A549 (cell line): ENCODE results near the gene SVEP1. TPM values are rescaled to one million over a fixed set of nuclear protein-coding genes. Genes with fewer than 3 reads are reported as not detected.
"Not testable (repeated sequence)": the region's sequence is repeated elsewhere in the genome, so short reads cannot be mapped to it uniquely, and the experiment has no call there.

Experiments used
- ATAC-seq, 2 experiments: fragments of 200-7000 bp in 1 of 2; fragments of >200 bp in 1 of 2; cut with Nextera tagmentation in 1 of 2; cut with Tn5 transposase in 1 of 2; 3 replicates each; pipeline versions ENCODE4 v1.8.0 to v1.9.1; 2018 to 2020; ENCODE audit warnings: mild to moderate bottlenecking in 1 of 2, moderate library complexity in 1 of 2
- CTCF ChIA-PET: fragments of 300-600 bp; sonication (Branson Sonifier 250); formaldehyde crosslinking; extraction: SDS; loops from one replicate; lab custom pipeline; 2021; ENCODE audit warnings: antibody characterized with exemption, inconsistent platforms; lab: Yijun Ruan, JAX
- POLR2A ChIA-PET: fragments of 350-600 bp; formaldehyde crosslinking; extraction: SDS; loops from one replicate; lab custom pipeline; 2021; ENCODE audit warnings: antibody characterized with exemption, inconsistent platforms; lab: Yijun Ruan, JAX
- DNase-seq, 2 experiments: peaks; one replicate each; pipeline versions ENCODE4 v3.0.0 to v3.0.0-alpha.2; 2011 to 2016; ENCODE audit warnings: low read depth in 1 of 2, low spot score in 1 of 2
- FAIRE-seq: peaks from 2 replicates; lab custom pipeline; 2011; peaks lifted over from hg19 to GRCh38; lab: Jason Lieb, UNC
- H3K27ac ChIP-seq, 2 experiments: fragments of >200 bp; sonication (Bioruptor Twin); formaldehyde crosslinking; 3 replicates each; pipeline ENCODE4 v1.5.1; 2016 to 2017
- H3K4me1 ChIP-seq: fragments of >200 bp; sonication (Bioruptor Twin); formaldehyde crosslinking; 3 replicates; pipeline ENCODE4 v1.6.1; 2016
- H3K4me2 ChIP-seq: fragments of >200 bp; sonication (Bioruptor Twin); formaldehyde crosslinking; 3 replicates; pipeline ENCODE4 v1.6.1; 2016
- H3K4me3 ChIP-seq: fragments of >200 bp; sonication (Bioruptor Twin); formaldehyde crosslinking; 3 replicates; pipeline ENCODE4 v1.5.1; 2016
- H3K9me3 ChIP-seq: fragments of >200 bp; sonication (Bioruptor Twin); formaldehyde crosslinking; 3 replicates; pipeline ENCODE4 v1.6.1; 2016
- CBX8 ChIP-seq: fragments of 200-600 bp; sonication (generic); IDR thresholded peaks from 2 replicates; pipeline ENCODE4 v1.6.1; 2016
- CEBPB ChIP-seq, 2 experiments: fragments of >200 bp in 1 of 2; sonication (Bioruptor Twin) in 1 of 2; formaldehyde crosslinking in 1 of 2; IDR thresholded peaks; 2 replicates each; pipeline ENCODE4 v1.6.1; 2012 to 2016
- CHD2 ChIP-seq: fragments of 150-350 bp; IDR thresholded peaks from 2 replicates; pipeline ENCODE4 v1.6.1; 2014; ENCODE audit warnings: low read length; ENCODE audit not compliant: partially characterized antibody
- CHD4 ChIP-seq: fragments of 200-600 bp; sonication (generic); IDR thresholded peaks from 2 replicates; pipeline ENCODE4 v1.6.1; 2016; ENCODE audit warnings: antibody characterized with exemption, mild to moderate bottlenecking, borderline replicate concordance
- CTCF ChIP-seq: fragments of >200 bp; sonication (Bioruptor Twin); formaldehyde crosslinking; IDR thresholded peaks from 3 replicates; pipeline ENCODE4 v1.5.1; 2016
- EHF ChIP-seq: fragments of 250-450 bp; sonication (Bioruptor Pico); IDR thresholded peaks from 2 replicates; pipeline ENCODE4 v1.5.0; 2020; ENCODE audit warnings: mild to moderate bottlenecking
- FOXS1 ChIP-seq: fragments of 250-450 bp; sonication (Bioruptor Pico); IDR thresholded peaks from 2 replicates; pipeline ENCODE4 v1.5.0; 2020; ENCODE audit warnings: mild to moderate bottlenecking, moderate library complexity
- JUN ChIP-seq, 2 experiments: fragments of >200 bp; sonication (Bioruptor Twin); formaldehyde crosslinking; IDR thresholded peaks; 2 replicates in 1 of 2; 3 replicates in 1 of 2; pipeline ENCODE4 v1.6.1; 2016 to 2017
- KDM1A ChIP-seq: fragments of 200-600 bp; sonication (generic); IDR thresholded peaks from 2 replicates; pipeline ENCODE4 v1.6.1; 2016; ENCODE audit warnings: low read depth, mild to moderate bottlenecking
- MAFK ChIP-seq: fragments of 450-650 bp; IDR thresholded peaks from 2 replicates; pipeline ENCODE4 v1.6.1; 2014; ENCODE audit not compliant: partially characterized antibody
- MAZ ChIP-seq: fragments of 150-350 bp; IDR thresholded peaks from 2 replicates; pipeline ENCODE4 v1.6.1; 2014; ENCODE audit warnings: antibody characterized with exemption, low read depth, low read length, borderline replicate concordance
- NR3C1 ChIP-seq: fragments of >200 bp; sonication (Bioruptor Twin); formaldehyde crosslinking; IDR thresholded peaks from 3 replicates; pipeline ENCODE4 v1.6.1; 2017
- PBX3 ChIP-seq: IDR thresholded peaks from 2 replicates; pipeline ENCODE4 v1.6.1; 2012
- POLR2AphosphoS2 ChIP-seq: conservative IDR thresholded peaks from 2 replicates; pipeline ENCODE4 v1.6.1; 2012; ENCODE audit warnings: low read length, improper control_type of control experiment, inconsistent platforms
- RARB ChIP-seq: fragments of 250-450 bp; sonication (Bioruptor Pico); IDR thresholded peaks from 2 replicates; pipeline ENCODE4 v1.8.0; 2021; ENCODE audit warnings: mild to moderate bottlenecking, moderate library complexity
- RCOR1 ChIP-seq: fragments of 150-350 bp; IDR thresholded peaks from 2 replicates; pipeline ENCODE4 v1.6.1; 2014; ENCODE audit warnings: antibody characterized with exemption, low read length, low read depth
- RNF2 ChIP-seq: fragments of 200-600 bp; sonication (generic); IDR thresholded peaks from 2 replicates; pipeline ENCODE4 v1.6.1; 2016; ENCODE audit warnings: low read depth, mild to moderate bottlenecking, antibody characterized with exemption, moderate library complexity, borderline replicate concordance
- TFCP2L1 ChIP-seq: fragments of 250-450 bp; sonication (Bioruptor Pico); IDR thresholded peaks from 2 replicates; pipeline ENCODE4 v1.5.0; 2021; ENCODE audit warnings: mild to moderate bottlenecking
- ZC3H11A ChIP-seq: fragments of 450-650 bp; IDR thresholded peaks from 2 replicates; pipeline ENCODE4 v1.6.1; 2014; ENCODE audit warnings: antibody characterized with exemption, mild to moderate bottlenecking
- ZFP36 ChIP-seq: fragments of 450-650 bp; IDR thresholded peaks from 2 replicates; pipeline ENCODE4 v1.6.1; 2014; ENCODE audit warnings: borderline replicate concordance; ENCODE audit not compliant: partially characterized antibody
- WGBS: methylation state at CpG from one replicate; pipeline ENCODE4 v1.1.6; 2017; ENCODE audit errors: missing lambda C conversion rate; 5-methylcytosine and 5-hydroxymethylcytosine counted together
- polyA plus RNA-seq, 4 experiments: library from polyadenylated mRNA; depleted of rRNA in 3 of 4; stranded (reverse); fragments of >200 nt; fragmentation: RNase III in 1 of 4; extraction: RNeasy Plus Mini Kit Qiagen cat#74134 plus additional on column Dnase treatment in 1 of 4; gene quantifications; 2 replicates in 3 of 4; 3 replicates in 1 of 4; pipeline ENCODE4 v1.2.3, GENCODE V29; 2011 to 2017
- TF ChIP-seq, protein P1 (sequence below): fragments of >200 bp; sonication (Bioruptor Twin); formaldehyde crosslinking; IDR thresholded peaks from 3 replicates; pipeline ENCODE4 v1.6.1; 2016
- TF ChIP-seq, protein P2 (sequence below): fragments of 250-450 bp; sonication (Bioruptor Pico); IDR thresholded peaks from 2 replicates; pipeline ENCODE4 v1.5.0; 2021; ENCODE audit warnings: mild to moderate bottlenecking, moderate library complexity, borderline replicate concordance
- TF ChIP-seq, protein P3 (sequence below): IDR thresholded peaks from 2 replicates; pipeline ENCODE4 v1.6.1; 2012

Gene SVEP1
- polyA plus RNA-seq, 2 of the 4 experiments (the other 2 are of a cell fraction), result 0.52 to 1.5 TPM

- ChIA-PET POLR2A (no interaction called here), CTCF (interaction anchor here (0.6 to 1.7 kb wide), 2 partner anchors 15 to 32 kb away, joined by 3 to 4 read pairs; no protein-coding TSS in a partner anchor)
- no peak overlapping the region for H3K4me3 ChIP-seq
- FAIRE-seq (no peak), DNase-seq (no peak), ATAC-seq (no peak)
- TF ChIP-seq CBX8 (no peak), CHD2 (no peak), MAFK (peak; percentile 39), MAZ (no peak), KDM1A (no peak)
- peak overlapping the region in 1 of 2 experiments; percentile 11; a peak in 1 of 6 replicates for H3K27ac ChIP-seq
- peaks cover 34% of the 10 kb centered on the region for H3K9me3 ChIP-seq
- 51% methylated on average over 7 of the region's 9 CpGs for WGBS
- peaks cover 20% of the 10 kb centered on the region for H3K4me1 ChIP-seq
- H3K4me2 ChIP-seq, result no peak overlapping the region
Observed at GRCh38 chr9:110532908-110533665, 46.5 kb downstream of the SVEP1 start.

DNA sequence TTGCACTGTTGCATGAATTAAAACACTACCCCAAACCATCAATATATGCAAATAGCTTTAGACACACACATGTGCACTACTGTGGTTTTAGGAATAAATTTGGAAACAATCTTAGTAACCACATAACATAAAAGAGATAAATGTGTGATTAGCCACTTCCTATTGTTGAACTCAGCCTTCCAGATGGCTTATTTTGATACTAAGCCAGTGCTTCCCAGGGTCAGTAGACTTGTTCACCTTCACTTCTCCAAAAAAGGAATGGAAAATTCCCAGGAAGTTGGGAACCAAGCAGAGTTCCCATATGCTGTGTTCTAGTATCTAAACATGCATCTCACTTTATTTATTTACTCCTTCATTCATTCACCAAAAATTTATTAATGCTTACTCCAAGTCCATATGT, 47.8 kb downstream of the SVEP1 start:
- POLR2A ChIA-PET, result no interaction called here
- no peak for ATAC-seq
- H3K4me1 ChIP-seq, result peaks cover 7% of the 10 kb centered on the region; the same call in 2 of the 3 replicates

GRCh38 chr9:110531241-110531640, 48.3 kb downstream of the SVEP1 start:
- FAIRE-seq, H3K4me2 ChIP-seq, H3K4me3 ChIP-seq, DNase-seq, H3K27ac ChIP-seq, POLR2A ChIA-PET, ATAC-seq, H3K4me1 ChIP-seq: not testable (repeated sequence)
- WGBS, result 27% methylated on average over 1 of the region's 1 CpG
- H3K9me3 ChIP-seq, result peaks cover 34% of the 10 kb centered on the region
- CTCF ChIA-PET, result interaction anchor here (1.0 kb wide), 1 partner anchor 44 kb away, joined by 3 read pairs; no protein-coding TSS in a partner anchor

More for the DNA sequence above, 47.8 kb downstream of the SVEP1 start:
- no peak overlapping the region for H3K27ac ChIP-seq
- FAIRE-seq (no peak), DNase-seq (no peak)
- peaks cover 34% of the 10 kb centered on the region for H3K9me3 ChIP-seq
- no peak overlapping the region for H3K4me2 ChIP-seq
- H3K4me3 ChIP-seq, result no peak overlapping the region
- TF ChIP-seq, protein P1, sequence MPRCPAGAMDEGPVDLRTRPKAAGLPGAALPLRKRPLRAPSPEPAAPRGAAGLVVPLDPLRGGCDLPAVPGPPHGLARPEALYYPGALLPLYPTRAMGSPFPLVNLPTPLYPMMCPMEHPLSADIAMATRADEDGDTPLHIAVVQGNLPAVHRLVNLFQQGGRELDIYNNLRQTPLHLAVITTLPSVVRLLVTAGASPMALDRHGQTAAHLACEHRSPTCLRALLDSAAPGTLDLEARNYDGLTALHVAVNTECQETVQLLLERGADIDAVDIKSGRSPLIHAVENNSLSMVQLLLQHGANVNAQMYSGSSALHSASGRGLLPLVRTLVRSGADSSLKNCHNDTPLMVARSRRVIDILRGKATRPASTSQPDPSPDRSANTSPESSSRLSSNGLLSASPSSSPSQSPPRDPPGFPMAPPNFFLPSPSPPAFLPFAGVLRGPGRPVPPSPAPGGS, result no peak
- TF ChIP-seq, protein P2, sequence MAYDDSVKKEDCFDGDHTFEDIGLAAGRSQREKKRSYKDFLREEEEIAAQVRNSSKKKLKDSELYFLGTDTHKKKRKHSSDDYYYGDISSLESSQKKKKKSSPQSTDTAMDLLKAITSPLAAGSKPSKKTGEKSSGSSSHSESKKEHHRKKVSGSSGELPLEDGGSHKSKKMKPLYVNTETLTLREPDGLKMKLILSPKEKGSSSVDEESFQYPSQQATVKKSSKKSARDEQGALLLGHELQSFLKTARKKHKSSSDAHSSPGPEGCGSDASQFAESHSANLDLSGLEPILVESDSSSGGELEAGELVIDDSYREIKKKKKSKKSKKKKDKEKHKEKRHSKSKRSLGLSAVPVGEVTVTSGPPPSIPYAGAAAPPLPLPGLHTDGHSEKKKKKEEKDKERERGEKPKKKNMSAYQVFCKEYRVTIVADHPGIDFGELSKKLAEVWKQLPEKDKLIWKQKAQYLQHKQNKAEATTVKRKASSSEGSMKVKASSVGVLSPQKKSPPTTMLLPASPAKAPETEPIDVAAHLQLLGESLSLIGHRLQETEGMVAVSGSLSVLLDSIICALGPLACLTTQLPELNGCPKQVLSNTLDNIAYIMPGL (CRISPR knock-in tag), result no peak
- no peak for TF ChIP-seq JUN (IDR thresholded peaks at IDR 0.05)
- TF ChIP-seq KDM1A, result no peak
- no peak for TF ChIP-seq PBX3
- TF ChIP-seq, protein P3, sequence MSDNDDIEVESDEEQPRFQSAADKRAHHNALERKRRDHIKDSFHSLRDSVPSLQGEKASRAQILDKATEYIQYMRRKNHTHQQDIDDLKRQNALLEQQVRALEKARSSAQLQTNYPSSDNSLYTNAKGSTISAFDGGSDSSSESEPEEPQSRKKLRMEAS, result no peak
- no peak for TF ChIP-seq RARB
- no peak for TF ChIP-seq TFCP2L1 (CRISPR knock-in tag)
- no peak for TF ChIP-seq FOXS1 (CRISPR knock-in tag)
- TF ChIP-seq POLR2AphosphoS2, result no peak
- TF ChIP-seq RCOR1, result no peak
- no peak for TF ChIP-seq CHD4
- TF ChIP-seq RNF2, result no peak
- no peak for TF ChIP-seq ZC3H11A
- no peak for TF ChIP-seq CEBPB (IDR thresholded peaks at IDR 0.05)
- TF ChIP-seq EHF (CRISPR knock-in tag), result no peak
- TF ChIP-seq NR3C1, result no peak
- no peak for TF ChIP-seq CTCF
- TF ChIP-seq ZFP36, result no peak
- no peak for TF ChIP-seq CHD2
- CTCF ChIA-PET, result interaction anchor here (1.0 kb wide), 1 partner anchor 44 kb away, joined by 3 read pairs; no protein-coding TSS in a partner anchor
